T-helper 2 cell (primary cell): ENCODE data around the gene ZGRF1.
A peak's percentile ranks its signal among the peaks of the same experiment; 100 is the strongest.
"Not testable (repeated sequence)": the region's sequence is repeated elsewhere in the genome, so short reads cannot be mapped to it uniquely, and the experiment has no call there.

Experiments
- DNase-seq, 5 experiments: peaks; one replicate each; pipeline versions ENCODE4 v3.0.0 to v3.0.0-alpha.2; 2012 to 2022

The ZGRF1 gene

DNA sequence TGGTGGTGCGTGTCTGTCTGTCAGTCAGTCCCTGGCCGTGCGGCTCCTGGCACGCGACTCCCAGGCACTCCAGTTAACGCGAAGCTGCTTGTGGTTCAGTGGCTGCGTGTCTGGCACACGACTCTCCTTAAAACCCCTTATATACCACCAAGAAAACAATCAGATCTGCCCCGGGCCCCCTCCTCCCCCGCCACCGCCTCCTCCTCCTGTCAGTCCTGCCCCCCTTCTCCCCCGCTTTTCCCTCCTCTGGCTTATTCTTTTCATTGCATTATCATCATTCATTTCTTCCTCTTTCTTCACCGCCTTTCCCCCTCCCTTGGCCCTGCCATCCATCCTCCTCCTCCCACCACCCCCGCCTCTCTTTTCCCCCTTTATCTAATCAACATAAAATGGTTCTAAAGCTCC is 120.6 kb downstream of the ZGRF1 start, which contains the start of gene NEUROG2:
Gene NEUROG2 (minus strand): TSS at position 115 of the 405 bp plus-strand sequence. CDS start 705 bp downstream, outside the sequence.
- no peak for DNase-seq

DNA sequence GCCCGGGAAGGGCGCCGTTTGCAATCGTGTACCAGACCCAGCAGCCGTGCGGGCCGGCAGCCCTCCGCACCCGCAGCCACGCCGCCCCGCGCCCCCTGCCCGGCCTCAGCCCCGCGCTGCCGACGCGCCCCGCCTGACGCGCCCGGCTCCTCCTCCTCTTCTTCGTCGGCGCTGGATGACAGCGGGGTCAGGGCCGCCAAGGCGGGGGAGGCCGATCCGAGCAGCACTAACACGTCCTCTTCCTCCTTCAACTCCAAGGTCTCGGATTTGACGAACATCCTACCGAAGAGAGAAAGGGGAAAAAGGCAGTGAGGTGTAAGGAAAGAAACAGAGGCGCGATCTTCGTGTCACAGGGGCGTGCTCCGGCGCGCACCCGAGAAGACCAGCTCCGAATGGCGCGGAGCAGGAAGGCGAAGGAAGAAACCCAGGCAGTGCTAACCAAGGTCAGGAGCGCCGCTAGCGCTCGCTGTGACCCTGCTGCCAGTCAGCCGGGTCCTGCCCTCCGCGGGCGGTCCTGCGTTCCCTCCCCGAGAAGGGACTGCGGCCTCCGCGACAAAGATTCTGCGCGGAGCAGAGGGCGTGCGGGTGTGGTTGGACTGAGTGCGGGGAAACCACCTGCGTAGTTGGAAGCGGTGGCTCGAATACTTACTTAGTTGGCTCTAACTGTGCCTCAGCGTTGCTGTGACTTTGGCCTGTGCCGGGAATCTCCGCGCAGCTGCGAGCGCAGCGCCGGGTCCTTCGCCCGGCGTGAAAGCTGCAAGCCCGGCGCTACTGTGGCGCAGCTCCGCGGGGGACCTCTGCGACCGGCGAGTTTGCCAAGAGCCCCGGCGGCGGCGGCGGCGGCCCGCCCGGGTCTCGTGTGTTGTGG is 121.3 kb downstream of the ZGRF1 start:
- DNase-seq: peak in 2 of 5 experiments; percentile 13 to 51

DNA sequence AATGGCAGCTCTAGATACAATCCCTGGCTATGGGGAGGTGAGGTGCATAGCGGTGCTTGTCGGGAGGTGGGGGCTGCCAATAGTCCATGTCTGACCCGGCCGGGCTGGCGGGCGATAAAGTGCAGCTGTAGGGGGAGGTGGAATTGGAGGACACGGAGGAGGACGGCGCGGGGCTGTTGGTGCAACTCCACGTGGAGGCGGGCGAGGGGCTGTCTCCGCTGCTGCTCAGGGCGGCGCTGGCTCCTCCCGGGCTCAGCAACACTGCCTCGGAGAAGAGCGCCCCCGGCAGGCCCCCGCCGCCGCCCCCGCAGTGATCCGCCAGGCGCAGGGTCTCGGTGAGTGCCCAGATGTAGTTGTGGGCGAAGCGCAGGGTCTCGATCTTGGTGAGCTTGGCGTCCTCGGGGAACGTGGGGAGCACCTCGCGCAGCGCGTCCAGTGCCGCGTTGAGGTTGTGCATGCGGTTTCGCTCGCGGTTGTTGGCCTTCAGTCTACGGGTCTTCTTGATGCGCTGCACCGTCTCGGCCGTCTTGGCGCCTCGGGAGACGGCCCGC is 122.0 kb downstream of the ZGRF1 start:
- no peak for DNase-seq

DNA sequence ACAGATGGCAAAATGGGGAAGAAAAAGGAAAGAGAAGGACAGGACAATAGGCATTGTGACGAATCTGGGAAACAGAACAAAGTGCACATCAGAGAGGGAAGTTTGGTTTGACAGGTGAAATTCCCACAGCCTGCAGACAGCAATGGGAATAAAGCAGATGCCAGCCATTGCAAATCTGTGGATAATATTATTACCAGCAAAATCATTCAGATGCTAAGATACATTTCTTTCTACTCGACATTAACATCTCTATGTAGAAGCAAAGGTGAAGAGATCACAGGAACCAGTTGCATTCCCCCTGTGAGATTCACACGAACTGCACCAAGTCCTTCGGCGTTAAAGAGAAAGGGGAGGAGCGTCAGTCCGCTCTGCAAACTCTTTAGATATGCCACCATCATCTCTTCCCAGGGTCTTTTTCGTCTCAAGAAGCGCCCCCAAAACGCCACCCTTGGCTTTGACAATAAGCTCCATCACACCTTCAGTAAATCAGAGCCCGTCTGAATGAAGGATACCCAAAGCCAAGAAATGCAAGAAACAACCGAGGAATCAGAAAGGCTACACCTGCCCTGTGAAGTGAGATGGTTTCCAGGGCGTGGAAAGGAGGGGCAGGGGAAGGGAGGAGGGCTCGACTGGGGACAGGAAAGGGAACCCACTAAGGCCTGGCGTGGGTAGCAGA is 122.6 kb downstream of the ZGRF1 start:
- DNase-seq: peak in 1 of 5 experiments; percentile 41

DNA sequence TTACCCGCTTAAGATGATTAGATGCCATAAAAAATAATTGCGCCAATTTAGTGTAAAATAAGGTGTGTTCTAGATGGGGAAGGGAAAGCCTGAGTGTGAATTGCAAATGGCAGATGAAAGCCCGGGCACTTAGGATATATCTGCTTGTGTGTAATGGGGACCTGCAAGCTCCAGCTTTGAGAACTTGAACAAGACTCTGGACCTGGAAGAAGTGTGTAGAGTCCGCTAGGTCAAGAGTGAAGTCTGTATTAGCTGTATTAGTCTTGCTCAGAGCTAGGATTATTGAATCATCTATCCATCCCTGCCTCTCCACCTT is 124.9 kb downstream of the ZGRF1 start:
- no peak for DNase-seq

DNA sequence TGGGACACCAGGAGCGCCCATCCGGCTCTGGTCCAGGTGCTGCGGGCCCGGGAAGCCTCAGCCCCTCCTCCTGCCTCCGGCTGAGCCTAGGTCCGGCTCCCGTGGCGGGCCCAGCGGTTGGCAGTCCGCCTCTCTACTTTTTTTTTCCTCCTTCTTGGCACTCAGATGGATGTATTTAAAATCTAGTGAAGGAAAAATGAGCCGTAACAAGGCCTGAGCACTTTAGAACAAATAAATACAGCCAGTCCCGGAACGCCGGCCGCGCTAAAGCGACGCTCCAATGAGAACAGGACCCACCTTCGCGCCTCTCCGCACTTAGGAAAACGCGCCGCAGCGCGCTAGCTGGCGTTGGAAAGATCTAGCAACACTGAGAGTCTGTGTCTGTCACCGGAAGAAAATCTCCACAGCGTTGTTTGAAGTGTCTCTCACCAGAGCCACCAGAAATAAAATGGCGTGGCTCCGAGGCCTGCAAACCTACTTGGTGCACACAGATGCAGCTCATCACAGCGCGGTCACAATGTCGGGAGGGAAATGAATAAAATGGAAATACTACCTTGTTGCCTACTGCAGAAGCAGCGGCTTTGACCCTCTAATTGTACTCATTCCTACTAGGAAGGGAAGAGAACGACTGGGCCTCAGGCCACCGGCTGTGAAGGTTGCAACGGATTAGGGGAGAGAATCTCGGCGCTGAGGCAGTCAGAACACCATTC is 125.5 kb downstream of the ZGRF1 start:
- no peak for DNase-seq

DNA sequence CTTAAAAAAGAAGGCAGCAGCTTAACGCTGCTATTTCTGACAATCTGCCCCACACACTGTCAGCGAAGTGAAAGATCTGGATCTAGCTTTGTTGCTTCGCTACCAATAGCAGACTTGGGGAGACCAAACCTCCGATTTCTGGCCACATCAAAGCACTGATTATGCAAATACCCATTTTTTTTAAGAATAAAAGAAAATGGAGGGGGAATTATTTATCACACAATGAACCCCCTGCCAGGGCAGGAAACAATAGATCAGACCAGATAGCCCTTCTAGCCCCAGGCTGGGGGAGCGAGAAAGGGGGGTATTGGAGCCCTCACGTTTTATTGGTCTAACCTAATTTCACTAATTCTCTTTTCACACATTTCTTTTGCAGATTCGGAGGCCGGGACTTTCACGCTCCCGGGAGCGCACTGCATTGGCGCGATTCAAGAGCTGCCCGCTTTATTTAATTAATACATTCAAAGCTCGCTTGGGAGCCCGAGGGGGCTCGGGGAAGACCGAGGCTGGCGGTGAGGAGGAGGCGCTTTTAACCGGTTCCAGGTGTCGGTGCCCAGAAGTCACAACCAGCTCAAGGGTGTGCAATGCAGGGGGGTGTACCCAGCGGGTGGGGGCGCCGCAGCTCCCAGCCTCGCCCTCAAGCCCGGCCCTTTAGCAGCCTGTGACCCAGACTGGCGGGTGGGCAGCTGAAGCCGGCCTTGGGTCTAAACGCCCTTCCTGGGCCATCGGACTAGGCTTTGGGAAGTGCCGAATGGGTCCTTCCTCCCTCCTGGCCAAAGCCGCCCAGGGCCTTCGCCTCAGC is 126.2 kb downstream of the ZGRF1 start:
- peak in 1 of 5 experiments; percentile 5 for DNase-seq

DNA sequence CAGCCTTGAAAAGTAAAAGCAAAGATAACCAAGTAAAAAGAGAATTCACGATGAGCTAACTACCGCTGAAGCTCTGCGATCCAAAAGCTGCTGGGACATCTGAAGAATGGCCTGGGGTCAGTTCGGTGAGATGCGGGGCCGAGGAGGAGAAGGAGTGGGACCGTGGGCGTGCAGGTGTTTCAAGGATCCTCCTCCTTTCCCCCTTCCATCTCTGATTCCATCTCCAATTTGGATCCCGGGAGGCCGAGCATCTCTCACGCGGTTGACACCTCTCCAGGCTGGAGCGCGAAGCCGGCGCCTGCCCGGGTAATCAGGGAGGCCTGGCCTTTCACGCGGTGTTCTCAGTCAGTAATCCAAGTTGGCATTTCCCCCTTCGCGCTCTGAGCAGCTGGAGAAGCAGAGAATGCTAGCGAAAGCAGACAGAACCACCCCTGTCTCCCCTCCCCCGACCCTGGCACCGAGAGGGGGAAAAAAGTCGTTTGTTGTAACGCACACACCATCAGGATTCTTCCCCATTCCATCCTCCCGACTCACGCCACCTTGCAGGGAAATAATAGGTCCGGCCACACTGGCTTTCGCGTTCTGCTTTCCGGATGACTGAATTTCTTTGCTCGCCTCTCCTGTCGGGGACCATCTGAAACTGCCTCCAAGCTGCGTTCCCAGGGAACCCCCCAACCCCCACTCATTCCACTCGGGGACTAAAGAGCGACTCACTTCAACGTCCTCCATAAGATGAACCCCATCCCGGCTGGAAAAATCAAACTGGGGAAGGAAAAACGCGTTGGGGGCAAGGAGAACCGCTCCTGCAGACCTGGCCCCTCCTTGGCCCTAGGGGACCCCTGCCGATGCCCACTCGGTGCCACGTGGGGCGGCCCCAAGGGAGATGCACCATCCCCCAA is 127.2 kb downstream of the ZGRF1 start:
- DNase-seq: no peak

DNA sequence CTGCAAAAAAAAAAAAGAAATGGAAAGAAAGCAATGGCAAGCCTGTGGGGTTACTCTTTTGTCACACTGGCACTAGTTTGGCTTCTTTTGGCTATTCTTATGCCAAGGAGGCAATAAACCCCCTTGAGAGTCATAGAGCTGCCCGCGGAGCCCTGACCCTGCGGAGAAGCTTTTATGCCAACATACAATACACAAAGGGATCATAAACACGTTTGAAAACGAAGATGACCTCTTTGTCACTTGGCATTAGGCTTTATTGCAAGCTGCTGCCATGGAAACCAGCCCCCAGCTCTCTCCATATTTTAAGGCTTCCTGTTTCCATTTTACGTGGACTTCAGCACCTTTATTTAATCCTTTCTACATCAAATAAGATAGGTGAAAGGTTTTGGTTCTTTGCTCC is 128.4 kb downstream of the ZGRF1 start:
- DNase-seq: no peak

DNA sequence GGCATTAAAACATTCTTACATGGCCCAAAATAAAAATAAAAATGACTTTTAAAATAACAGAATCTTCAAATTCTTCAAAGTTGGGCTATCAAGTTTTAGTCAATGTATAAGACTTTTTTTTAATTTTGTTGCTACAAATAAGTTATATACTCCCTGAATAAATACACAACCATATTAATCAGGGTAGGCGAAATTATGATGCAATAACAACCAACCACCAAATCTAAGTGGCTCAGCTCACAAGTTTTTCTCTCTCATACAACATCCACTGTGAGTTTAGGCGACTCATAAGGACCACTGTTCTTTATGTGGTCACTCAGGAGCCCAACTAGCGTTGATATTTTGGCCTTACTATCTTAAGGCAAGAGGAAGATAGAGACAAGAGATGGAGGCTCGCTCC is 131.9 kb downstream of the ZGRF1 start:
- DNase-seq: no peak

DNA sequence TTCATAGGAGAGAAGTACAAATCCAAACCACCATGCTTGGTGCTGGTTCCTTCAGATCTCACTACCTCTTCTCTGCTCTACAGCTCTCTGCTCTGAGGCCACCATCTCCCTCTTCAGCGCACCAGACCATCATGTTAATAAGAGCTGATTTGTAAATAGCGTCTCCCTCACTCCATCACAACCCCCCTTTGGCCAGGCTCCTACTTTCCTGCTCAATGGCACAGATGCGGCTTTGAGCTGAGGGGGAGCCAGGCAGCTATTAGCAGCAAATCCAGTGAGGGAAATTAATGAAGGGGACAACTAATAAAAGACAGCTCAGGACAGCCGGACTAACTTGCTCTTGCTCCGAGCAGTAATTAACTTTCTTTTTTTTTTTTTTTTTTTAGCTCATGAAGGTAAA is 133.8 kb downstream of the ZGRF1 start:
- DNase-seq: no peak

DNA sequence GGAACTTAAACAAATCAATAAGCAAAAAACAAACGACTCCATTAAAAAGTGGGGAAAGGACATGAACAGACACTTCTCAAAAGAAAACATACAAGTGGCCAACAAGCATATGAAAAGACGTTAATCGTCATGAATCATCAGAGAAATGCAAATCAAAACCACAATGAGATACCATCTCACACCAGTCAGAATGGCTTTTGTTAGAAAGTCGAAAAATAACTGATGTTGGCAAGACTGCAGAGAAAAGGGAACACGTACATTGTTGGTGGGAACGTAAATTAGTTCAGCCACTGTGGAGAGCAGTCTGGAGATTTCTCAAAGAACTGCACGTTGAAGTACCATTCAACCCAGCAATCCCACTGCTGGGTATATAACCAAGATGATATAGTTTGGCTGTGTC is 144.4 kb downstream of the ZGRF1 start:
- peak in 1 of 5 experiments; percentile 12 for DNase-seq

DNA sequence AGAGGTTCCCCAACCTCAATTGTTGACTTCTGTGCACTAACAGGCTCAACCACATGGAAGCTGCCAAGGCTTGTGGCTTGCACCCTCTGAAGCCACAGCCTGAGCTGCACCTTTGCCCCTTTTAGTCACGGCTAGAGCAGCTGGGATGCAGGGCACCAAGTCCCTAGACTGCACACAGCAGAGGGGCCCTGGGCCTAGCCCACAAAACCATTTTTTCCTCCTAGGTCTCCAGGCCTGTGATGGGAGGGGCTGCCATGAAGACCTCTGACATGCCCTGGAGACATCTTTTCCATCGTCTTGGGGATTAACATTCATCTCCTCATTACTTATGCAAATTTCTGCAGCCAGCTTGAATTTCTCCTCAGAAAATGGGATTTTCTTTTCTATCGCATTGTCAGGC is 145.9 kb downstream of the ZGRF1 start:
- not testable (repeated sequence) for DNase-seq
